ENCODE data around the gene AATK. TPM values are rescaled to one million over a fixed set of nuclear protein-coding genes. Genes with fewer than 3 reads are reported as not detected.

The AATK gene
- total RNA-seq, 1 experiment from 2014 or later = 1.1 TPM

DNA sequence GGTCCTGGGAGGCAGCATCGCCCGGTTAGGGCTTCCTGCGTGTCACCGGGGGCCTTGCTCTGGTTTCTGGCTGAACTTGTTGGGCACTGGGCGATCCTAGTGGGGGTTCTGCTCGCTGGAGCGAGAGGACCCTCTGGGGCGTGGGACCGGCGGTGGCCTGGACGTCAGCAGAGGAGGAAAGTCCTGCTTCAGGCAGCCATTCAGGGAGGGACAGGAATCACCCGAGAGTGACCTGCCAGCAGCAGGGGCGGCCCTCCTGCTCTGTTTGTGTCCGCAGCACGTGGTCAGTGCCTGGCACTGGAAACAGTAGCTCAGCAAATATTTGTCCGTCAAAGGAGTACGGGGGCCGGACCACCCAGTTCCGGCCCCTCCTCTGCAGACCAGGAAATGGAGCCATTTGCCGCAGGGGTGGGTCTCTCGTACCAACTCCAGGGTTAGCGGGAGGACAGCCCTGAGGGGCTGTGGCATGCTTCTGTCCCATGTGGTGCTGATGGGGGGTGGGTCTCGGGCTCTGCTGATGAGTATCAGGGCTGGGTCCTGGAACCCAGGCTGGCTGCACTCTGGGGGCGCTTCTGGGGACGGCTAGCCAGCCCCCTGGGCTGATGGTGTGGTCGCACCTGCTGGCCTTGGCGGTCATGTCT is 82.8 kb downstream of the AATK start:
- CTCF ChIA-PET = no interaction called here
- DNase-seq (no peak), ATAC-seq (no peak)
- Histone ChIP-seq H3K36me3 (ENCODE audit: low read depth, low read length) (peaks cover 10% of the 10 kb centered on the region; the same call in 1 of the 2 replicates), H2AFZ (ENCODE audit: low read length) (no peak overlapping the region), H3K9me2 (replicated peaks; ENCODE audit: low read length) (no peaks in the 10 kb centered on the region), H3K4me2 (ENCODE audit: low read length) (no peak overlapping the region), H3F3A (ENCODE audit: low read length, unreplicated experiment) (no peaks in the 10 kb centered on the region), H3K4me3 (ENCODE audit: low read length) (no peak overlapping the region), H4K20me1 (ENCODE audit: low read length) (no peaks in the 10 kb centered on the region), H3K4me1 (ENCODE audit: insufficient read depth, low read length) (no peaks in the 10 kb centered on the region), H3K9ac (ENCODE audit: low read length) (no peak overlapping the region), H3K27ac (ENCODE audit: low read length) (no peak overlapping the region), H3K9me3 (ENCODE audit: low read length) (no peaks in the 10 kb centered on the region), H3K79me2 (ENCODE audit: low read length) (no peaks in the 10 kb centered on the region), H3K27me3 (ENCODE audit: low read length) (no peaks in the 10 kb centered on the region)
- POLR2A ChIA-PET (ENCODE audit: unreplicated experiment) = no interaction called here
- intact Hi-C loops (cut with micrococcal nuclease) = no loop called here
- BruUV-seq (replicated peaks) = no TSS peak
- TF ChIP-seq, protein P1, sequence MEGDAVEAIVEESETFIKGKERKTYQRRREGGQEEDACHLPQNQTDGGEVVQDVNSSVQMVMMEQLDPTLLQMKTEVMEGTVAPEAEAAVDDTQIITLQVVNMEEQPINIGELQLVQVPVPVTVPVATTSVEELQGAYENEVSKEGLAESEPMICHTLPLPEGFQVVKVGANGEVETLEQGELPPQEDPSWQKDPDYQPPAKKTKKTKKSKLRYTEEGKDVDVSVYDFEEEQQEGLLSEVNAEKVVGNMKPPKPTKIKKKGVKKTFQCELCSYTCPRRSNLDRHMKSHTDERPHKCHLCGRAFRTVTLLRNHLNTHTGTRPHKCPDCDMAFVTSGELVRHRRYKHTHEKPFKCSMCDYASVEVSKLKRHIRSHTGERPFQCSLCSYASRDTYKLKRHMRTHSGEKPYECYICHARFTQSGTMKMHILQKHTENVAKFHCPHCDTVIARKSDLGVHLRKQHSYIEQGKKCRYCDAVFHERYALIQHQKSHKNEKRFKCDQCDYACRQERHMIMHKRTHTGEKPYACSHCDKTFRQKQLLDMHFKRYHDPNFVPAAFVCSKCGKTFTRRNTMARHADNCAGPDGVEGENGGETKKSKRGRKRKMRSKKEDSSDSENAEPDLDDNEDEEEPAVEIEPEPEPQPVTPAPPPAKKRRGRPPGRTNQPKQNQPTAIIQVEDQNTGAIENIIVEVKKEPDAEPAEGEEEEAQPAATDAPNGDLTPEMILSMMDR (conservative IDR thresholded peaks at IDR 0.05; ENCODE audit: low read depth, low read length) = no peak
- TF ChIP-seq EZH2phosphoT487 (IDR thresholded peaks at IDR 0.05; ENCODE audit: borderline replicate concordance, low read length) = no peak
- TF ChIP-seq EZH2 (IDR thresholded peaks at IDR 0.05; ENCODE audit: low read length, unreplicated experiment) = no peak

DNA sequence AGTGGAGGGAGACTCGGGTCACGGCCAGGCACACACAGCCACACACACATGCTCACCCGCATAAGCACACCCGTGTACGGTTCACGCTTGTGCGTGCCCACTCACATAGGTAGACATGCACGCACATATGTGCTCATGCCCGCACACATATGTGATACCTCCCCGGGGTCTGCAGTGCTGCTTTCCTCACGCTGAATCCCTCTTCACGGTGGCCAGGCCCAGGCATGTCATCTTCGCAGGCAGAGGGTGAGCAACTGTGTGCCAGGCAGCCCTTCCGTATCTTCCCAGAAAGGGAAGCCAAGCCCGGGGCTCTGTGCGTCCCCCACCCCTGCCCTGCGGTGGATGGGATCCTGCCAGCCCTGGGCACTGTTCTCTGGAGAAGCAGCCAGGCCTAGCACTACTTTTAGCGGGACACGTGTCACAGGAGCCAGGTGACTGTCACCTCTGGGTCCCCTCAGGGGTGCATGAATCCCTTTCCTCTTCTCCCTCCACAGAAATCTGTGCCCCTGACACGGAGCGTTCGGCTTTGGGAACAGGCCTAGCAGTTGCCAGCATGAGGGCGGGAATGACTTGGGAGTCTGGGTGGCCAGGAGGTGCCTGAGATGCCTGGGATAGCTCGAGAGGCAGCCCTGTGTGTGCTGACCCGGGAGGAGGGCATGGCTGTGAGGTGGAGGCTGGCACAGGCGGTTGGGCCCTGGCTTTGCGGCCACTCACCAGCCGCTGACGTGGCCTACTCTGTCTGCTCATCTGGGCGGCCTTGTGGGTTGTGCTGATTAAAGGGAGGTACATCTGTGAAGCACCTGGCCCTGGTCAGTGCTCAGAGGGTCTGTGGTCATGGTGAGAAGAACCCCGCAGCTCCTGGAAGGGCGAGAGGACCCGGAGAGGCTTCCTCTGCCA is 83.6 kb downstream of the AATK start:
- H3K4me3 ChIP-seq (ENCODE audit: low read length) = no peak overlapping the region
- H3K27me3 ChIP-seq (ENCODE audit: low read length) = no peaks in the 10 kb centered on the region
- no TSS peak for BruUV-seq (replicated peaks)
- no peak overlapping the region for H3K9ac ChIP-seq (ENCODE audit: low read length)
- H3F3A ChIP-seq (ENCODE audit: low read length, unreplicated experiment) = no peaks in the 10 kb centered on the region
- no peak overlapping the region for H2AFZ ChIP-seq (ENCODE audit: low read length)
- no peaks in the 10 kb centered on the region for H4K20me1 ChIP-seq (ENCODE audit: low read length)
- ATAC-seq = no peak
- TF ChIP-seq, protein P1 (conservative IDR thresholded peaks at IDR 0.05; ENCODE audit: low read depth, low read length) = no peak
- TF ChIP-seq EZH2phosphoT487 (IDR thresholded peaks at IDR 0.05; ENCODE audit: borderline replicate concordance, low read length) (no peak), EZH2 (IDR thresholded peaks at IDR 0.05; ENCODE audit: low read length, unreplicated experiment) (no peak)
- H3K9me2 ChIP-seq (replicated peaks; ENCODE audit: low read length) = no peaks in the 10 kb centered on the region
- no peaks in the 10 kb centered on the region for H3K9me3 ChIP-seq (ENCODE audit: low read length)
- H3K27ac ChIP-seq (ENCODE audit: low read length) = no peak overlapping the region
- H3K79me2 ChIP-seq (ENCODE audit: low read length) = no peaks in the 10 kb centered on the region
- intact Hi-C loops (cut with micrococcal nuclease) = no loop called here
- ChIA-PET CTCF (no interaction called here), POLR2A (ENCODE audit: unreplicated experiment) (no interaction called here)
- H3K4me1 ChIP-seq (ENCODE audit: insufficient read depth, low read length) = no peaks in the 10 kb centered on the region
- no peak for DNase-seq
- H3K36me3 ChIP-seq (ENCODE audit: low read depth, low read length) = peaks cover 6% of the 10 kb centered on the region; the same call in 1 of the 2 replicates
- H3K4me2 ChIP-seq (ENCODE audit: low read length) = no peak overlapping the region
